HUES6 (cell line): ENCODE data around the gene FRMD4B.
"Not testable (repeated sequence)": the region's sequence is repeated elsewhere in the genome, so short reads cannot be mapped to it uniquely, and the experiment has no call there.

Experiments
- H3K27ac ChIP-seq: 2 replicates; pipeline ENCODE4 v1.7.0; 2013; ENCODE audit warnings: low read depth, mild to moderate bottlenecking, low read length, inconsistent platforms
- H3K27me3 ChIP-seq: 2 replicates; pipeline ENCODE4 v1.6.1; 2013; ENCODE audit warnings: low read length; ENCODE audit not compliant: control insufficient read depth, insufficient read depth
- H3K36me3 ChIP-seq: 2 replicates; pipeline ENCODE4 v1.6.1; 2013; ENCODE audit warnings: low read length; ENCODE audit not compliant: control insufficient read depth, insufficient read depth
- H3K4me1 ChIP-seq: 2 replicates; pipeline ENCODE4 v1.6.1; 2013; ENCODE audit warnings: low read length; ENCODE audit not compliant: control insufficient read depth, insufficient read depth
- H3K4me3 ChIP-seq: 2 replicates; pipeline ENCODE4 v1.5.1; 2013; ENCODE audit warnings: low read depth, low read length
- H3K9ac ChIP-seq: one replicate; pipeline ENCODE4 v1.6.1; 2013; ENCODE audit warnings: mild to moderate bottlenecking, low read length
- H3K9me3 ChIP-seq: 2 replicates; pipeline ENCODE4 v1.6.1; 2013; ENCODE audit warnings: low read depth, low read length; ENCODE audit not compliant: control insufficient read depth, insufficient read depth

The FRMD4B gene

GRCh38 chr3:69282181-69282580, 103.7 kb downstream of the FRMD4B start:
- no peaks in the 10 kb centered on the region for H3K27me3 ChIP-seq
- H3K27ac ChIP-seq = no peak overlapping the region
- H3K9ac ChIP-seq = no peak overlapping the region
- no peak overlapping the region for H3K4me3 ChIP-seq
- 0 out of 2 replicates have a peak, but pooled peaks cover 1% of the 10 kb centered on the region for H3K4me1 ChIP-seq
- H3K36me3 ChIP-seq = no peaks in the 10 kb centered on the region
- H3K9me3 ChIP-seq = no peaks in the 10 kb centered on the region

DNA sequence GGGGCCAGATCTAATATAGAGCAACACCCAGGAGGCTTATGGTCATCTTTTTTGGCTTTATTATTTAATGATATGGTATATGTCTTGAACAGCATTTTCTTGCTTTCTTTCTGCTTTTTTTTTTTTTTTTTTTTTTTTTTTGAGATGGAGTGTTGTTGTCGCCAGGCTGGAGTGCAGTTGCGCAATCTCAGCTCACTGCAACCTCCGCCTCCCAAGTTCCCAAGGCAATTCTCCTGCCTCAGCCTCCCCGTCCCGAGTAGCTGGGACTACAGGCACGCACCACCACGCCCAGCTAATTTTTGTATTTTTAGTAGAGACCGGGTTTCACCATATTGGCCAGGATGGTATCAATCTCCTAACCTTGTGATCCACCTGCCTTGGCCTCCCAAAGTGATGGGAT, 108.5 kb downstream of the FRMD4B start:
- H3K4me1 ChIP-seq, H3K9me3 ChIP-seq, H3K27ac ChIP-seq, H3K27me3 ChIP-seq, H3K36me3 ChIP-seq, H3K4me3 ChIP-seq, H3K9ac ChIP-seq: not testable (repeated sequence)

GRCh38 chr3:69276884-69277283, 109.0 kb downstream of the FRMD4B start:
- Histone ChIP-seq H3K4me1 (0 out of 2 replicates have a peak, but pooled peaks cover 4% of the 10 kb centered on the region), H3K36me3 (no peaks in the 10 kb centered on the region), H3K4me3 (no peak overlapping the region), H3K27ac (no peak overlapping the region), H3K27me3 (no peaks in the 10 kb centered on the region), H3K9me3 (no peaks in the 10 kb centered on the region), H3K9ac (no peak overlapping the region)

DNA sequence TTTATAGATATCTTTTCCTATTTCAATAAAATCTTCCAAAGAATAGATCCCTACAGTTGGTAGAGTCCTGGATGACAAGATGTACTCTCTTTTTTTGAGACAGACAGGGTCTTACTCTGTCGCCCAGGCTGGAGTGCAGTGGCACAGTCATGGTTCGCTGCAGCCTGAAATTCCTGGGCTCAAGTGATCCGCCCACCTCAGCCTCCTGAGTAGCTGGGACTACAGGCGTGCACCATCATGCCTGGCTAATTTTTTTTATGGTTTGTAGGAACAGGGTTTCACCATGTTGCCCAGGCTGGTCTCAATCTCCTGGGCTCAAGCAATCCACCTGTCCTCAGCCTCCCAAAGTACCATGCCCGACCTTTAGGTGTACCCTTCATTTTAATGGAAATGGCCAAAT, 109.7 kb downstream of the FRMD4B start:
- not testable (repeated sequence) for H3K9me3 ChIP-seq, H3K4me3 ChIP-seq, H3K9ac ChIP-seq, H3K27me3 ChIP-seq, H3K36me3 ChIP-seq, H3K27ac ChIP-seq, H3K4me1 ChIP-seq

DNA sequence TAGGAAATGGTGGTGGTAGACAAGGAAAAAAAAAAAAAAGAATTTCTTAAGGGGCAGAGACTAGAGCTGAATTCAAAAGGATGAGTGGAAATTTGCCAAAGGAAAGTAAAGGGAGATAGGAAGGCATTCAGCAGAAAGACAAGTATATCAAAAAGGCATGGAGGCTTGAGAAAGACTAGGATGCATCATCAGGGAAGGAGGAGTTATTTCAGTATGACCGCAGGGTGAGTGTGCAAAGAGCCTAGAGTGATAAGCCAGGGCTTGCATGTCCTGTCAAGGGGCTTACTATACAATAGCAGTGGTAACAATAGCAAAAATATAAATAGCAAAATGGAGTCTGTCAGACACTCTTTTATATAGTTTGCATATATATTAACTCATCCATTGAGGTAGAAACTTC, 112.0 kb downstream of the FRMD4B start:
- no peaks in the 10 kb centered on the region for H3K27me3 ChIP-seq
- H3K27ac ChIP-seq = no peak overlapping the region
- H3K4me3 ChIP-seq = no peak overlapping the region
- H3K4me1 ChIP-seq = 0 out of 2 replicates have a peak, but pooled peaks cover 4% of the 10 kb centered on the region
- no peaks in the 10 kb centered on the region for H3K9me3 ChIP-seq
- no peaks in the 10 kb centered on the region for H3K36me3 ChIP-seq
- no peak overlapping the region for H3K9ac ChIP-seq

DNA sequence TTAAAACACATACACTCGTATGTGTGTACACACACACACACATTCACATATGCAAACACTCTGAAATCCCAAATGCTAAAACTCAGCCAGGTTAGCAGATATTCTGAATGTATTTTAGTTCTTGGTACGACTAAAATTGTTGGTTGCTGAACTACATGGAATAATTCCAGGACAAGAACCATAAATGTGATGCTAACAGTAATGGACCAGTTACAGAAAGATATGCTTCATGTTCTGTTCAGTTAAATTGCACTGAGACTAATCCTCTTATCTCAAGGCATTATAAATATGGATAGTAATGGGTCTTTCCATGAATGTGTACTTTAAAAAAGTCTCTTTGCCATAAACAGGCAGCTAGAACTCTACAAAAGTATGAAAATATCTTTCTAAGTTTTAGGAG, 113.3 kb downstream of the FRMD4B start:
- H3K27ac ChIP-seq = no peak overlapping the region
- no peaks in the 10 kb centered on the region for H3K27me3 ChIP-seq
- H3K36me3 ChIP-seq = no peaks in the 10 kb centered on the region
- H3K4me1 ChIP-seq = 0 out of 2 replicates have a peak, but pooled peaks cover 4% of the 10 kb centered on the region
- H3K9ac ChIP-seq = no peak overlapping the region
- H3K9me3 ChIP-seq = no peaks in the 10 kb centered on the region
- H3K4me3 ChIP-seq = no peak overlapping the region

DNA sequence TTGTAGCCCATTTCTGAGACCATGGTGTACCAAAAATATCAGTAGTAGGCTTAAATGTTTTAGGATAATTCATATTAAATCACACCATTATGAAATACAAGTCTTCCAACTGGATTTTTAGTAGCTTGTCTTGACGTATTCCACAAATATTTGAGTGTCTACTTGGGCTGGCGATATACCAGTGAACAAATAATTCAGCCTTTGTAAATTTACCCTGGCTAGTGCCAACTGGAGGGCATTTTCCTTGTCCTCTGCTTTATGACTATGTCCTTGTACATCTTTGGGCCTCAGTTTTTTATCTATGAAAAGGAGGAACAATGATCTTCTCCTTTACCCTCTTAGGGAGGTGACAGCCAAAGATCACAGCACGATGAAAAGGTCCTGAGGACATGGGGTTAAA, 114.8 kb downstream of the FRMD4B start:
- H3K27me3 ChIP-seq = no peaks in the 10 kb centered on the region
- no peaks in the 10 kb centered on the region for H3K4me1 ChIP-seq
- no peak overlapping the region for H3K27ac ChIP-seq
- no peaks in the 10 kb centered on the region for H3K36me3 ChIP-seq
- H3K9ac ChIP-seq = no peak overlapping the region
- no peak overlapping the region for H3K4me3 ChIP-seq
- no peaks in the 10 kb centered on the region for H3K9me3 ChIP-seq

DNA sequence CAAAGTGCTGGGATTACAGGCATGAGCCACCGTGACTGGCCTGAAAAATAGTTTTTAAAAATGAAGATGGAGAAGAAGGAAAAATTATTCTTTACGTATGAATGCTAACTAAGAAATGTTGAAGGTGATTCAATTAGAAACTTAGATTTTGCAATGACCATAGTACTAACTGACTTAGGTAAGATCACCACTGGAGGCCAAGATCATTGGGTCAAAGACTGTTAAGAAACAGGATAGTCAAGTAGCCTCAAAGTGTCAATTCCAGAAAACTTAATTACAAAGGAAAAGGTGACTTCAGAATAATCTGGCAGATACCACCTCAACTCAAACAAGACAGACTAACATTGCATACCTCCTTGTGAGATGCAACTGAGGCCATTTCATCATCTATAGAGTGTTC, 119.3 kb downstream of the FRMD4B start:
- no peak overlapping the region for H3K27ac ChIP-seq
- H3K9ac ChIP-seq = no peak overlapping the region
- H3K4me1 ChIP-seq = no peaks in the 10 kb centered on the region
- H3K36me3 ChIP-seq = no peaks in the 10 kb centered on the region
- H3K27me3 ChIP-seq = no peaks in the 10 kb centered on the region
- H3K4me3 ChIP-seq = no peak overlapping the region
- H3K9me3 ChIP-seq = no peaks in the 10 kb centered on the region

- H3K4me3 ChIP-seq, H3K27ac ChIP-seq, H3K9ac ChIP-seq, H3K27me3 ChIP-seq, H3K9me3 ChIP-seq, H3K4me1 ChIP-seq, H3K36me3 ChIP-seq: not testable (repeated sequence)
These were observed 119.8 kb downstream of the FRMD4B start for GRCh38 chr3:69266071-69266470.

DNA sequence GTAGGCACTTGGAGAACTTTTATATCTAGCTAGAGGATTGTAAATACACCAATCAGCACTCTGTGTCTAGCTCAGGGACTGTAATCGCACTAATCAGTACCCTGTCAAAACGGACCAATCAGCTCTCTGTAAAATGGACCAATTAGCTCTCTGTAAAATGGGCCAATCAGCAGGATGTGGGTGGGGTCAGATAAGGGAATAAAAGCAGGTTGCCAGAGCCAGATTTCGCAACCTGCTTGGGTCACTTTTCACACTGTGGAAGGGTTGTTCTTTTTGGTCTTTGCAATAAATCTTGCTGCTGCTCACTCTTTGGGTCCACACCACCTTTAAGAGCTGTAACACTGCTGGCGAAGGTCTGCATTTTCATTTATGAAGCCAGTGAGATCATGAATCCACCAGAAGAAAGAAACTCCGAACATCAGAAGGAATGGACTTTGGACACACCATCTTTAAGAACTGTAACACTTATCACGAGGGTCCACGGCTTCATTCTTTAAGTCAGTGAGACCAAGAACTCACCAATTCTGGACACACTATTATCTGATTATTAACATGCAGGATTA, 125.0 kb downstream of the FRMD4B start:
- not testable (repeated sequence) for H3K27ac ChIP-seq, H3K9ac ChIP-seq, H3K9me3 ChIP-seq, H3K4me3 ChIP-seq, H3K27me3 ChIP-seq, H3K4me1 ChIP-seq, H3K36me3 ChIP-seq

DNA sequence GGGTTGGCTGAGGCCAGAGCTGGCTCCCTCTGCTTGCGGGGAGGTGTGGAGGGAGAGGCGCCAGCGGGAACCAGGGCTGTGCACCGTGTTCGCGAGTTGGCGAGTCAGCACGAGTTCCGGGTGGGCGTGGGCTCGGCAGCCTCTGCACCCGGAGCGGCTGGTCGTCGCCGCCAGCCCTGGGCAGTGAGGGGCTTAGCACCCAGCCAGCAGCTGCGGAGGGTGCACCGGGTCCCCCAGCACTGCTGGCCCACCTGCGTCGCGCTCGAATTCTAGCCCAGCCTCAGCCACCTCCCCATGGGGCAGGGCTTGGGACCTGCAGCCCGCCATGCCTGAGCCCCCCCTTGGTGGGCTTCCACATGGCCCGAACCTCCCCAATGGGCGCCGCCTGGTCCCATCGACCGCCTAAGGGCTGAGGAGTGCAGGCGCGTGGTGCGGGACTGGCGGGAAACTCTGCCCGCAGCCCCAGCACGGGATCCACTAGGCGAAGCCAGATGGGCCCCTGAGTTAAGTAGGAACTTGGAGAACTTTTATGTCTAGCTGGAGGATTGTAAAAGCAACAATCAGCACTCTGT, 125.6 kb downstream of the FRMD4B start:
- Histone ChIP-seq H3K9me3 (peaks cover 7% of the 10 kb centered on the region; the same call in 1 of the 2 replicates), H3K36me3 (no peaks in the 10 kb centered on the region), H3K27ac (no peak overlapping the region), H3K27me3 (no peaks in the 10 kb centered on the region), H3K9ac (no peak overlapping the region), H3K4me3 (no peak overlapping the region), H3K4me1 (no peaks in the 10 kb centered on the region)
